SKM-1 treated with dmso at 0.1 percent for 144 hours (cell line): ENCODE results near the gene SYK.
A peak's percentile ranks its signal among the peaks of the same experiment; 100 is the strongest.
"Not testable (repeated sequence)": the region's sequence is repeated elsewhere in the genome, so short reads cannot be mapped to it uniquely, and the experiment has no call there.

Experiments used
- DNase-seq: peaks from one replicate; lab custom pipeline; 2025; ENCODE audit not compliant: unreplicated experiment; lab: John Stamatoyannopoulos, UW

The SYK gene

GRCh38 chr9:90801241-90801972, at the start of gene SYK:
TSS of gene SYK (plus strand) at chr9:90801819. CDS start at chr9:90843899, 42,080 bp downstream.
- peak; percentile 62 for DNase-seq

- DNase-seq = not testable (repeated sequence)
Observed at GRCh38 chr9:90755514-90756371, 45.9 kb upstream of the SYK start.

GRCh38 chr9:90760577-90760976, 41.0 kb upstream of the SYK start:
- not testable (repeated sequence) for DNase-seq

- no peak for DNase-seq
Observed at GRCh38 chr9:90766731-90767130, 34.9 kb upstream of the SYK start.

DNA sequence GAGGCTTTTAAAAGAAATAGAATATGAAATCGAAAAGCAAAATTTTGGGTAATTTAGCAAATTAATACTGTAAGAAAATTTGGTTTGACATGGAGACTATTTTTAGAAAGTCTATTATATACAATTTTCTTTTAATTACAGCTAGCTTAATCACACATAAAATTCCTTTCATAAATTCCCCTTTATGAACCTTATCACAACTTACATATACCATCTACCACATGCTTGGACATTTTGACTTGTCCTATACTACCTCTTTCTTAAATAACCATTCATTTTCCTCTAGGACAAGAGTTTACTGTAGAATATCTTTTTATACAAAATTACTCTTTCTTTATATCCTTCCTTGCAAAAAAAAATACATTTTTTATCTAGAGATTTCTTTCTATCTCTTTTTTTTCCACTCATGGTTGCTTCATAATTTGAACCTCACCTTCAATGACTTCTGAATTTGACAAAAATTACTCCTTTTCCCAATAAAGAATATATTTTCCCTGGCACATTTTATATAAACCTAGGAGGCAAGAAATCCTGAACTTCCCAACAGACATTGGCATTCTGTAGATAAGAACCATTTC, 34.0 kb upstream of the SYK start:
- DNase-seq = no peak

GRCh38 chr9:90770182-90770738, 31.4 kb upstream of the SYK start:
- DNase-seq = peak; percentile 58

DNA sequence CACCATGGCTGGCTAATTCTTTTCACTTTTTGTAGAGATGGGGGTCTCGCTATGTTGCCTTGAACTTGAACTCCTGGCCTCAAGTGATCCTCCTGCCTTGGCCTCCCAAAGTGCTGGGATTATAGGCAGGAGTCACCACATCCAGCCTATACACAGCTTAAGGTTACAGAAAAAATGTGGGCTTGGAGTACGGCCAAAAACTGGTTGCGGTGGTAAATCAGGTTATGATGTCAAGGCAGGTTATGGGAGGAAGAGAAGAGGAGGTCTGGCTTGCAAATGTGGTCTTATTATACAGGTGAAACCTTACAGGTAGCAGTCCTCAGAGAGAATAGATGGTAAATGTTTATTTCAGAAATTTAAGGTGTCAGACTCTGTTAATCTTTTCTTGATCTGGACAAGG, 30.7 kb upstream of the SYK start:
- no peak for DNase-seq

DNA sequence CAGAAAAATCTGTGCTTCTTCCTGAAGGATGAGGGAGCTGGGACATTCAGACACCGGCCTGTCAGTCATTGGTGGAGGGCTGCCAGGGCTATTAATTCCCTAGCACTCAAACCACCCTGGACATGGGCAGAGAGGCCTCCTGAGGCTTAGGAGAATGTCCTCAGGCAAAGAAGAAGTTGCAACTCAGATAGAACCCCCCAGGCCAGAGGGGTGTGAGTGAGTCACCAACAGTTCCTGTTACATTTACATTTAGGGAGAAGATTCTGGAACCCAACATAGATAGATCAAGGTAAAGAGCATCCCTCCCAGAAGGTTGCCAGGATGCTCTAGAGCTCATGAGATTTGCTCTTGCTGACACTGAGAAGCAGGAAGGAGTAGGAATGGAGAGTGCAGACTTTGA, 29.2 kb upstream of the SYK start:
- no peak for DNase-seq

- DNase-seq = no peak
Observed at GRCh38 chr9:90773617-90774016, 28.0 kb upstream of the SYK start.

DNA sequence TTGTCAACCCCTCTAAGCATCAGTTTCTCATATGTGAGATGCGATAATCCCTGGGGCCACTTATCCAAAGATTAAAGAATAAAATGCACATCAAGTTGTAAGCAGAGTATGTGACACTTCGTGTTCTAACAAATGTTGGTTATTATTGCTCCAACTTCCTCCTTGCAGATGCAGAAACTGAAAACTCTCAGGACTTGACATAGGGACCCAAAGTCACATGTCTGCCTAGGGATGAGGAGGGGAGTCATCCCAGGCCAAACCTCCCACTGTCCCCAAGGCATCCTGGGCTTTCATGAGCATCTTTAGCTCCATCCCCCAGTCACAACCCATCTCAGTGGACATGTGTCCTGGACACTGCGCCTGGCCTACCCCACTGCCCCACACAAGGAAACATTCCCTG, 27.5 kb upstream of the SYK start:
- no peak for DNase-seq

DNA sequence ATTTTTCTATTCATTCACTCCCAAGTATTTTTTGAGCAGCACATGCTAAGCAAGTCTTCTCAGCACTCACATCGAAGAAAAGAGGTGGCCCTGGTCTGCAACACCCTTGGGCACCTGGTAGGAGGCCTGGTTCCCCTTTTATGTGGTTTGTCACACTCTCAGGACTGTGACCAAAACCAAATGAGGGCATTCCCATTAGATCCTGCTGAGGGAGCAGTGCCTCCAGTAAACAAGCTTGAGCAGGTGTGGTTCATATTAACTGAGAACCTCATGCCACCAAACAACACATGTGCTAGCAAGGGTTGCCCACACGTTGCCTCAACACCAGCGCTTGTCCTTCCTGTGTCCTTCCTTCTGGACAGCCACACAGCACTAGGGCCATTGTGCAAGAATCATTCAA, 26.9 kb upstream of the SYK start:
- no peak for DNase-seq

GRCh38 chr9:90775657-90776056, 26.0 kb upstream of the SYK start:
- DNase-seq = no peak

- DNase-seq = no peak
Observed at GRCh38 chr9:90778746-90779145, 22.9 kb upstream of the SYK start.

DNA sequence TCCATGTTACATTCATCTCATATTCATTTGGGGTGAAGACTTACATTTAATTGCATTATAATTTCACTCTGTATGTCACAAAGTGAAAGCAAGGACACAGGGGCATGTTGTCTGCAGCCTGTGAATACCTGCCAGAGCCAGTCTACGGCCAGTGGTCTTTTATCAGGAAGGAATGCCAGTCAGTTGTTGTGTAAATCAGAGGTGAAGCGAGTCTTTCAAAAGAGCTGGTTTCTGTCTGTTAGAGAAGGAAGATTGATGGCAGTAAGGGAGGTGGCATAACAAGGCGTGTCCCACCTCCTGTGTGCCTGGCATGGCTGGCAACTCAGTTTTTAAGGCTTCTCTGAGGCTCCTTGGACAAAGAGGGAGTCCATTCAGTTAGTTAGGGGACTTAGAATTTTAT, 18.1 kb upstream of the SYK start:
- no peak for DNase-seq

GRCh38 chr9:90783964-90784363, 17.7 kb upstream of the SYK start:
- no peak for DNase-seq

DNA sequence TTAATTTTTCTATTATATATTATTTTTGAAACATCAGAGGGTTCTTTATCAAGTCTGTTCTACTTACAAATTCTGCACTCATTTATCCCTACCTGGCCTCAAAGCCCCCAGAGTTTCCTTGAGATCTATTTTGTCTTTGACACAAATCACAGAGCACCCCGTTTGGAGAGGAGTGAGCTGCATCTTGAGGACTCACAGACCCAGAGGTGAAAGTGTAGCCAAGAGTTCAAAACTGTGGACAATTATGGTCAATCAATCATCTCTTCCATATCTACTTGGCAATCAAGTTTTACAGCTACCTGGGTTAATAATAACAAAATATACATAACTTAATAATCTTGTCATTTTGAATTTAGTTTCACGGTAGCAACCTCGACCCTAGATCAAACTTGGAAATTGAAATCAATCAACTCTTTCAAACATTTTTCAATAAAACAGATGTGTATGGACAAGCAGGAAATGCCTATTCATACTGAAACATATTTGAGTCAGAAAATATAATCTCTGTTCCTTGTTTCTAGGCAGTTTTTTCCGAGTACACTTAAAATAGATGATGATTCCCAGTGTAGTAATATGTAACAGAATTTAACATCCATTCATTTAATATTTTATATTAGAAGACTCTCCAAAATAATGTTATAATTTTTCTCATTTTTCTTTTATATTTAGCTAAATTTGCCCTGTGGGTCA, 13.7 kb upstream of the SYK start:
- DNase-seq = no peak

GRCh38 chr9:90788527-90788926, 13.1 kb upstream of the SYK start:
- DNase-seq = not testable (repeated sequence)

GRCh38 chr9:90789408-90789807, 12.2 kb upstream of the SYK start:
- no peak for DNase-seq

GRCh38 chr9:90789862-90790261, 11.8 kb upstream of the SYK start:
- no peak for DNase-seq

- DNase-seq = not testable (repeated sequence)
Observed at GRCh38 chr9:90793024-90793423, 8.6 kb upstream of the SYK start.

- DNase-seq = no peak
Observed at GRCh38 chr9:90793729-90794128, 7.9 kb upstream of the SYK start.
